HL-60/S4 (cell line): ENCODE measurements around the gene CCNF.

ENCODE experiments used
- in situ Hi-C: fragments of 300-500 bp; cut with MboI; formaldehyde crosslinking; loops from 2 replicates; pipeline ENCODE4 v1.14.3; 2022; ENCODE audit warnings: low sequenced_read_pairs

The CCNF gene

DNA sequence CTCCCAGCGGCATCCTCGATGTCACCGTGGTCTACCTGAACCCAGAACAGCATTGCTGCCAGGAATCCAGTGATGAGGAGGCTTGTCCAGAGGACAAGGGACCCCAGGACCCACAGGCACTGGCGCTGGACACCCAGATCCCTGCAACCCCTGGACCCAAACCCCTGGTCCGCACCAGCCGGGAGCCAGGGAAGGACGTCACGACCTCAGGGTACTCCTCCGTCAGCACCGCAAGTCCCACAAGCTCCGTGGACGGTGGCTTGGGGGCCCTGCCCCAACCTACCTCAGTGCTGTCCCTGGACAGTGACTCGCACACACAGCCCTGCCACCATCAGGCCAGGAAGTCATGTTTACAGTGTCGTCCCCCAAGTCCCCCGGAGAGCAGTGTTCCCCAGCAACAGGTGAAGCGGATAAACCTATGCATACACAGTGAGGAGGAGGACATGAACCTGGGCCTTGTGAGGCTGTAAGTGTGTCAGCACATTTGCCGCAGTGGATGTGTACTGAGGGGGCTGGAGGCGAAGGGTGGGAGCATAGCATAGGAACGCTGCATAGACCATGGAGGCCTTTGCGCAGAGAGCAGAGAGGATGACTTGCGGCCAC, 27.4 kb downstream of the CCNF start:
- in situ Hi-C loops = no loop called here

GRCh38 chr16:2457267-2457666, 28.0 kb downstream of the CCNF start:
- in situ Hi-C loops = no loop called here

- in situ Hi-C loops = no loop called here
Measured at GRCh38 chr16:2457946-2458345, 28.7 kb downstream of the CCNF start.

DNA sequence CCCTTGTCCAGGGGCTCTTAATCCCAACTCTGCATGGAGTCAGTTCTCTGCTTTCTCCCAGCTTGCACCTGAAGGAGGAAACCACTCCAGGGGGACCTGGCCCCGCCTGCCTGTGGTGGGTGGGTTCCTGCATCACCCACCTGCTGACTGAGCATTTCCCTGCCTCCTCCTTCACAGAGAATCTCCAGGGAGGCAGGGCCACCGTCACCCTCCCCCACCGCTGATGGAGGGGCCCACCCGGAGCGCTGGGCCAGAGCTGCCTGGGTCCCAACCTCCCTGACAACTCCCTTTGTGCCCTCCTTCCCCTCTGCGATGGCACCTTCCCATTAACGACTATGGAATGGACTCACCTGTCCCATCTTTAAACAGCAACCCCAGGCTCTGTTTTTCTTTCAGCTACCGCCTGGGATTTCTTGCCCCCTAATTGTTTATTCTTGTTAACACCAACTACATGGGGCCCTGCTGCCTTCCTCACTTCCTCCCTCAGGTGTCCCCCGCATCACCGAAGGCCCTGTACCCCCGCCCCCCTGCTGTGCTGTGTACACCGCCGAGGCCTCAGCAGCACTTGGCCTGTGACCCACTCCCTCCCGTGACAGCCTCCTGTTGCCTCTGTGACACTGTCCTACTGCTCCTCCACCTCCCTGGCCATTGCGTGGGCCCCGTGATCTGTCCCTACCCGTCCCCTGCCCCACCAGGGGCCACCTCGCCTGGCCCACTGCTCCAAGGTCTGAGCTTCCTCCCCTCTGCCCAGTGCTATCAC, 29.8 kb downstream of the CCNF start:
- in situ Hi-C loops = no loop called here

DNA sequence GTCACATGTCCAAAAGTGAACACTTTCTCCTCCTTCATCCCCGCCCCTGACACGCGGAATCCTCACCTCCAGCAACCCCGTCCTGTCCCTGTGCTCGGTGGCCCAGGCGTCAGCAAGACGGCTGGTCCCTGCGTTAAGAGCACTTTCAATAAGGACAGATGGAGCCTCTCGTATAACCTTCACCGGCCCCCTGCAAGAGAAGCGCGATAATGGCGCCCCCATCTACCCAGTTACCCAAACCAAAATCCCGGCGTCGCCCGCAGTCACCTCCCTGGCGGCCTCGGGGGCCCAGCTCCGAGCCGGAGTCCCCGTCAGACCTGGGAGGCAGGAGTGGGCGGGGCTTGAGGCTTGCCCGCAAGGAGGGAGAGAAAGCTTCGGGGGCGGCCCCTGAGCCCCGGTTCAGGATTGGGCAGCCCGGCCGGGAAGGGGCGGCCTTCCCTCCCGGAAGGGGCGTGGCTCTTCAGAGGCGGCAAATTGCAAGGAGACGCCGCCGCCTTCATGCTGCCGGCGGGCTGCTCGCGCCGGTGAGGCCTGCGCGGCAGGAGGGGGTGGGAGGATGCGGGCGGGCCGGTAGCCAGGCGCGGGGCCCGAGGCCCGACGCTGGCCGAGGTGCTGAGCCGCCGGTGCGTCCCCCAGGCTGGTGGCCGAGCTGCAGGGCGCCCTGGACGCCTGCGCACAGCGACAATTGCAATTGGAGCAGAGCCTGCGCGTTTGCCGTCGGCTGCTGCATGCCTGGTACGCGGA, 30.6 kb downstream of the CCNF start, which contains the start of gene TEDC2:
Gene TEDC2, plus strand, starts transcription at position 463 of the 744 bp plus-strand sequence. Its CDS starts 36 bp downstream, at position 499.
- in situ Hi-C loops = no loop called here

DNA sequence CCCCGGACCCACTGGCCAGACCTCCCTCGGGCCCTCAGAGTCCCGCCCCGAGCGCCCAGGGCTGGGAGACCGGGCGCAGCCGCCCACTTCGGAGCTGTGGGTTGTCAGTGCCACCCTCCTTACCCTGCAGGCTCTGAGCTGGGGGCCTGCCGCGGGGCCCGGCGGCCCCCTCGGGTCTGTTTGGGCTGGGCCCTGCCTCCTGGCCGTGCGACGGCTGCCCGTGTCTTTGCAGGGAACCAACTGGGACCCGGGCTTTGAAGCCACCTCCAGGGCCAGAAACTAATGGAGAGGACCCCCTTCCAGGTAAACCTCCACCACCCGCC, 31.1 kb downstream of the CCNF start:
- in situ Hi-C loops = no loop called here

DNA sequence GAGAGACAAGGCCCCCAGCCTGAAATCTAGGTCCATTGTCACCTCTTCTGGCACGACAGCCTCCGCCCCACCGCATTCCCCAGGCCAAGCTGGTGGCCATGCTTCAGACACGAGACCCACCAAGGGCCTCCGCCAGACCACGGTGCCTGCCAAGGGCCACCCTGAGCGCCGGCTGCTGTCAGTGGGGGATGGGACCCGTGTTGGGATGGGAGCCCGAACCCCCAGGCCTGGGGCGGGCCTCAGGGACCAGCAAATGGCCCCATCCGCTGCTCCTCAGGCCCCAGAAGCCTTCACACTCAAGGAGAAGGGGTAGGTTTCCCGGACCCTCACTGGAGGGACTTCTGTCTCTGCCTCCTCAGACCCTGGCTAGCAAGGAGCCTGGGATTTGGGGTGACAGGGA, 31.7 kb downstream of the CCNF start:
- in situ Hi-C loops = no loop called here

DNA sequence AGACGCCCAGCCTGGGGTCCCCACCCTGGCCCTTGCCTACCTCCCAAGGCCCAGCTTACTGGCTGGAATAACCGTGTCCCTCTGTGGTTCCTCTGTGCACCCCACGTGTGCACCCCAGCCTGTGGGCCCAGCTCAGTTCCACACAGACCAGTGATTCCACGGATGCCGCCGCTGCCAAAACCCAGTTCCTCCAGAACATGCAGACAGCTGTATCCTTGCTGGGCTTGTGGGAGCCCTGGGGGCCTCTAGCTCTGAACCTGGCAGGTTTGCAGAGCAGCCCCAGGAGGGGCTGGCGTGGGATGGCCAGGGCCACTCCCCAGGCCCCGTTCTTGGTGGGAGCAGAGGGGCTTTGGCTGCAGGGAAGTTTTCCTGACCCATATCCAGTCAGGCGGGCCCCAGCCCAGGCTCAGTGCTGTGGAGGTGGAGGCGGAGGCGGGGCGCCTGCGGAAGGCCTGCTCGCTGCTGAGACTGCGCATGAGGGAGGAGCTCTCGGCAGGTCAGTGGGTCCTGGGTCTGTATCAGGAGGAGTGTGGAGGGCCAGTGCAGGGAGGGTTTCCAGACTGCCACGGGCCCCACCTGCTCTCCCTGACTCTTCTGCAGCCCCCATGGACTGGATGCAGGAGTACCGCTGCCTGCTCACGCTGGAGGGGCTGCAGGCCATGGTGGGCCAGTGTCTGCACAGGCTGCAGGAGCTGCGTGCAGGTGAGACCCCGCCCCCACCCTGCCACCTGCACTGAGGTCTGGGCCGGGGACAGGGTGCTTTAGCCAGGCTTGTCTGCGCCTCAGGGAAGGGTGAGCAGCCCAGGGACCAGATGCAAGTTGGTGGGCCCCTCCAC, 33.0 kb downstream of the CCNF start:
- in situ Hi-C loops = no loop called here

DNA sequence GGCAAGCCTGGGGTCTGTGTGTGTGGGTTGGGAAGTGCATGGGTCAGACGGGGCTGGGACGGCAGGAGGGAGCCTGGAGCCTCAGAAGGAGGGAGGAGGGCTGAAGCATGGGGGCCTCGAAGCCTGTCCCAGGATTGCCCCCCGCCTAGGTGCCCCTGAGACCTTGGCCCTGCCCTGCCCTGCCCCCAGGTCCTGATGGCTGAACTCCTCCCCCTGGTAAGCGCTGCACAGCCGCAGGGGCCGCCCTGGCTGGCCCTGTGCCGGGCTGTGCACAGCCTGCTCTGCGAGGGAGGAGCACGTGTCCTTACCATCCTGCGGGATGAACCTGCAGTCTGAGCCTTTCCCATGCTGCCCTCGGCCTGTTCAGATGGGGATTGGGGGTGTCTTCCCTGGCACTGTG, 35.1 kb downstream of the CCNF start:
- in situ Hi-C loops = no loop called here

DNA sequence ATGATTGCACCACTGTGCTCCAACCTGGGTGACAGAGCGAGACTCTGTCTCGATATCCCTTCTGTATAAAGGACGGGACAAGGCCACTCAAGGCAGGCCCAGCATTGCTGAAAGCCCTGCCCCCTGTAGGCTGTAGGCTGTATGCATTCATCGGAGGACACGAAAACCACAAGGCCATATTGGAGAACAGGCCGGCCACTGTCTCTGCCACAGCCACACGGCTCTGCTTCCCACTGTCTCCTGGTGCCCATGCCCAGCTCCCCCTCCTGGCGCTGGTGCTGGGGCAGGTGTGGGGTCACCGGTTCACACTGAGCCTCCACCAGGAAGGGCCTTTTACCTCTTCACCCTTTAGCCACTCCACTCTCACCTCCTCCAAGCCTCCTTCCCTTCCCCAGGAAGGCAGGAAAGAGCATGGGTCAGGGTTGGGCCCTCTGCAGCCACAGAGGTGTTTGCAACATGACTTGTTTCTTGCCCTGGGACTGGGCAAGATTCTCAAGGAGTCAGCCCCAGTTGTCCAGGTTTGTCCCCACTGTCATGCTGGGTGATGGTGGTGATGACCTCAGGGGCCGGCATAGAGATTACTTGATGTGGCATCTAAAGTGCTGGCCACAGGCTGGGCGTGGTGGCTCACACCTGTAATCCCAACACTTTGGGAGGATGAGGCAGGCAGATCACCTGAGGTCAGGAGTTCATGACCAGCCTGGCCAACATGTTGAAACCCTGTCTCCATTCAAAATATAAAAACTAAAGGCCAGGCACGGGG, 36.6 kb downstream of the CCNF start:
- in situ Hi-C loops = no loop called here

GRCh38 chr16:2466667-2467527, 37.6 kb downstream of the CCNF start:
- in situ Hi-C loops = no loop called here

GRCh38 chr16:2467528-2468232, 38.4 kb downstream of the CCNF start:
- in situ Hi-C loops = no loop called here

- in situ Hi-C loops = no loop called here
Measured at GRCh38 chr16:2468233-2468724, 39.0 kb downstream of the CCNF start.

GRCh38 chr16:2468725-2469398, 39.6 kb downstream of the CCNF start:
- in situ Hi-C loops = no loop called here

GRCh38 chr16:2469399-2470233, 40.4 kb downstream of the CCNF start:
- in situ Hi-C loops = no loop called here

GRCh38 chr16:2470234-2470601, 41.0 kb downstream of the CCNF start:
- in situ Hi-C loops = no loop called here

GRCh38 chr16:2470603-2471015, 41.4 kb downstream of the CCNF start:
- in situ Hi-C loops = no loop called here
